SK-N-MC (cell line): ENCODE data around the gene OR4D2.

Experiments used
- EZH2 ChIP-seq: fragments of 200-600 bp; sonication (generic); IDR thresholded peaks from one replicate; pipeline ENCODE4 v1.6.1; 2017; ENCODE audit warnings: antibody characterized with exemption
- FOXP2 ChIP-seq: optimal IDR thresholded peaks from 2 replicates; pipeline ENCODE3; 2011; ENCODE audit warnings: mild to moderate bottlenecking, moderate library complexity; ENCODE audit not compliant: insufficient read depth; ENCODE audit errors: extremely low read length, control extremely low read depth
- POLR2AphosphoS5 ChIP-seq: IDR thresholded peaks from 2 replicates; pipeline ENCODE4 v1.6.1; 2012; ENCODE audit warnings: mild to moderate bottlenecking, low read depth, low read length, borderline replicate concordance

- TF ChIP-seq POLR2AphosphoS5 (no peak), EZH2 (no peak), FOXP2 (no peak)
Observed at GRCh38 chr17:58141505-58141904, 25.3 kb upstream of the OR4D2 start.
